Measurements from ENCODE around the gene TMPRSS11F.

Gene TMPRSS11F

GRCh38 chr4:68148800-68149685, 19.4 kb upstream of the TMPRSS11F start (continued):
- TF ChIP-seq SCRT1 (tag by site-specific recombination; IDR thresholded peaks at IDR 0.05; ENCODE audit: borderline replicate concordance) (no peak), FEZF1 (tag by site-specific recombination; IDR thresholded peaks at IDR 0.05) (no peak), ZNF792 (tag by site-specific recombination; IDR thresholded peaks at IDR 0.05) (no peak), ZNF223 (tag by site-specific recombination; IDR thresholded peaks at IDR 0.05) (no peak), ZNF571 (tag by site-specific recombination; IDR thresholded peaks at IDR 0.05) (no peak), PBX3 (CRISPR knock-in tag; IDR thresholded peaks at IDR 0.05) (no peak), ZNF645 (tag by site-specific recombination; IDR thresholded peaks at IDR 0.05) (no peak), ZFP41 (tag by site-specific recombination; IDR thresholded peaks at IDR 0.05; ENCODE audit: borderline replicate concordance) (no peak), YY2 (tag by site-specific recombination; IDR thresholded peaks at IDR 0.05) (no peak), ZNF610 (tag by site-specific recombination; IDR thresholded peaks at IDR 0.05; ENCODE audit: borderline replicate concordance) (no peak), ZNF529 (tag by site-specific recombination; IDR thresholded peaks at IDR 0.05; ENCODE audit: insufficient replicate concordance) (no peak)
- TF ChIP-seq, protein P1, sequence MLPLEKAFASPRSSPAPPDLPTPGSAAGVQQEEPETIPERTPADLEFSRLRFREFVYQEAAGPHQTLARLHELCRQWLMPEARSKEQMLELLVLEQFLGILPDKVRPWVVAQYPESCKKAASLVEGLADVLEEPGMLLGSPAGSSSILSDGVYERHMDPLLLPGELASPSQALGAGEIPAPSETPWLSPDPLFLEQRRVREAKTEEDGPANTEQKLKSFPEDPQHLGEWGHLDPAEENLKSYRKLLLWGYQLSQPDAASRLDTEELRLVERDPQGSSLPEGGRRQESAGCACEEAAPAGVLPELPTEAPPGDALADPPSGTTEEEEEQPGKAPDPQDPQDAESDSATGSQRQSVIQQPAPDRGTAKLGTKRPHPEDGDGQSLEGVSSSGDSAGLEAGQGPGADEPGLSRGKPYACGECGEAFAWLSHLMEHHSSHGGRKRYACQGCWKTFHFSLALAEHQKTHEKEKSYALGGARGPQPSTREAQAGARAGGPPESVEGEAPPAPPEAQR (tag by site-specific recombination; IDR thresholded peaks at IDR 0.05) = no peak
- TF ChIP-seq, protein P2, sequence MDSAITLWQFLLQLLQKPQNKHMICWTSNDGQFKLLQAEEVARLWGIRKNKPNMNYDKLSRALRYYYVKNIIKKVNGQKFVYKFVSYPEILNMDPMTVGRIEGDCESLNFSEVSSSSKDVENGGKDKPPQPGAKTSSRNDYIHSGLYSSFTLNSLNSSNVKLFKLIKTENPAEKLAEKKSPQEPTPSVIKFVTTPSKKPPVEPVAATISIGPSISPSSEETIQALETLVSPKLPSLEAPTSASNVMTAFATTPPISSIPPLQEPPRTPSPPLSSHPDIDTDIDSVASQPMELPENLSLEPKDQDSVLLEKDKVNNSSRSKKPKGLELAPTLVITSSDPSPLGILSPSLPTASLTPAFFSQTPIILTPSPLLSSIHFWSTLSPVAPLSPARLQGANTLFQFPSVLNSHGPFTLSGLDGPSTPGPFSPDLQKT (IDR thresholded peaks at IDR 0.05; ENCODE audit: borderline replicate concordance, low read depth, low read length) = no peak

DNA sequence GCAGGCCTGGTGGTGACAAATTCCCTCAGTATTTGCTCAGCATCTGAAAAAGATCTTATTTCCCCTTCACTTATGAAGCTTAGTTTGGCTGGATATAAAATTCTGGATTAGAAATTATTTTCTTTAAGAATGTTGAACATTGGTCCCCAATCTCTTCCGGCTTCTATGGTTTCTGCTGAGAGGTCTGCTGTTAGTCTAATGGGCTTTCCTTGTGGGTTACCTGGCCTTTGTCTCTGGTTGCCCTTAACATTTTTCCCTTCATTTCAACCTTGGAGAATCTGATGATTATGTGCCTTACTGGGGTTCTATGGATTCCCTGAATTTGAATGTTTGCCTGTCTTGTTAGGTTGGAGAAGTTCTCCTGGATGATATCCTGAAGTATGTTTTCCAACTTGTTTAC, 17.4 kb upstream of the TMPRSS11F start:
- no peaks in the 10 kb centered on the region for H3K4me1 ChIP-seq (ENCODE audit: control insufficient read depth, insufficient read depth, low read length)
- no peak overlapping the region for H3K27ac ChIP-seq (ENCODE audit: extremely low read depth, low read depth, low read length)
- no peaks in the 10 kb centered on the region for H3K36me3 ChIP-seq (ENCODE audit: control insufficient read depth in 2 of 2, insufficient read depth in 1 of 2, low read length in 2 of 2)
- CTCF ChIA-PET = no interaction called here
- no peaks in the 10 kb centered on the region for H3K9me3 ChIP-seq (ENCODE audit: control insufficient read depth, insufficient read depth, low read depth, low read length)
- H3K4me3 ChIP-seq (ENCODE audit: low read depth, low read length) = no peak overlapping the region
- TF ChIP-seq ZNF544 (tag by site-specific recombination; IDR thresholded peaks at IDR 0.05) (no peak), ZNF274 (IDR thresholded peaks at IDR 0.05; ENCODE audit: low read length) (no peak), ZNF274 (tag by site-specific recombination; IDR thresholded peaks at IDR 0.05; ENCODE audit: borderline replicate concordance) (no peak), ZNF518A (tag by site-specific recombination; conservative IDR thresholded peaks at IDR 0.05; ENCODE audit: low read depth) (no peak), SCRT1 (tag by site-specific recombination; IDR thresholded peaks at IDR 0.05; ENCODE audit: borderline replicate concordance) (no peak), ZNF660 (tag by site-specific recombination; IDR thresholded peaks at IDR 0.05) (no peak)
- TF ChIP-seq, protein P3, sequence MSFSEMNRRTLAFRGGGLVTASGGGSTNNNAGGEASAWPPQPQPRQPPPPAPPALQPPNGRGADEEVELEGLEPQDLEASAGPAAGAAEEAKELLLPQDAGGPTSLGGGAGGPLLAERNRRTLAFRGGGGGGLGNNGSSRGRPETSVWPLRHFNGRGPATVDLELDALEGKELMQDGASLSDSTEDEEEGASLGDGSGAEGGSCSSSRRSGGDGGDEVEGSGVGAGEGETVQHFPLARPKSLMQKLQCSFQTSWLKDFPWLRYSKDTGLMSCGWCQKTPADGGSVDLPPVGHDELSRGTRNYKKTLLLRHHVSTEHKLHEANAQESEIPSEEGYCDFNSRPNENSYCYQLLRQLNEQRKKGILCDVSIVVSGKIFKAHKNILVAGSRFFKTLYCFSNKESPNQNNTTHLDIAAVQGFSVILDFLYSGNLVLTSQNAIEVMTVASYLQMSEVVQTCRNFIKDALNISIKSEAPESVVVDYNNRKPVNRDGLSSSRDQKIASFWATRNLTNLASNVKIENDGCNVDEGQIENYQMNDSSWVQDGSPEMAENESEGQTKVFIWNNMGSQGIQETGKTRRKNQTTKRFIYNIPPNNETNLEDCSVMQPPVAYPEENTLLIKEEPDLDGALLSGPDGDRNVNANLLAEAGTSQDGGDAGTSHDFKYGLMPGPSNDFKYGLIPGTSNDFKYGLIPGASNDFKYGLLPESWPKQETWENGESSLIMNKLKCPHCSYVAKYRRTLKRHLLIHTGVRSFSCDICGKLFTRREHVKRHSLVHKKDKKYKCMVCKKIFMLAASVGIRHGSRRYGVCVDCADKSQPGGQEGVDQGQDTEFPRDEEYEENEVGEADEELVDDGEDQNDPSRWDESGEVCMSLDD (tag by site-specific recombination; IDR thresholded peaks at IDR 0.05) = no peak
- POLR2A ChIA-PET = no interaction called here

Measured in HEK293 (cell line).